ENCODE measurements around the gene NPLOC4. TPM values are rescaled to one million over a fixed set of nuclear protein-coding genes. Genes with fewer than 3 reads are reported as not detected.
A peak's percentile ranks its signal among the peaks of the same experiment; 100 is the strongest.

NPLOC4 gene
- total RNA-seq, 1 donor from 2014 or later, result 137 TPM

GRCh38 chr17:81514739-81515529, 122.0 kb downstream of the NPLOC4 start:
- Mint-ChIP-seq H3K4me1 (ENCODE audit: low read depth, unreplicated experiment) (peaks cover 7% of the 10 kb centered on the region), H3K4me3 (ENCODE audit: unreplicated experiment) (peak overlapping the region; percentile 92), H3K36me3 (ENCODE audit: unreplicated experiment) (peaks cover 19% of the 10 kb centered on the region), H3K27me3 (ENCODE audit: unreplicated experiment) (peaks cover 29% of the 10 kb centered on the region), H3K27ac (ENCODE audit: unreplicated experiment) (peak overlapping the region; percentile 91), H3K9me3 (ENCODE audit: unreplicated experiment) (peaks cover 28% of the 10 kb centered on the region)
- TF ChIP-seq, protein P1, sequence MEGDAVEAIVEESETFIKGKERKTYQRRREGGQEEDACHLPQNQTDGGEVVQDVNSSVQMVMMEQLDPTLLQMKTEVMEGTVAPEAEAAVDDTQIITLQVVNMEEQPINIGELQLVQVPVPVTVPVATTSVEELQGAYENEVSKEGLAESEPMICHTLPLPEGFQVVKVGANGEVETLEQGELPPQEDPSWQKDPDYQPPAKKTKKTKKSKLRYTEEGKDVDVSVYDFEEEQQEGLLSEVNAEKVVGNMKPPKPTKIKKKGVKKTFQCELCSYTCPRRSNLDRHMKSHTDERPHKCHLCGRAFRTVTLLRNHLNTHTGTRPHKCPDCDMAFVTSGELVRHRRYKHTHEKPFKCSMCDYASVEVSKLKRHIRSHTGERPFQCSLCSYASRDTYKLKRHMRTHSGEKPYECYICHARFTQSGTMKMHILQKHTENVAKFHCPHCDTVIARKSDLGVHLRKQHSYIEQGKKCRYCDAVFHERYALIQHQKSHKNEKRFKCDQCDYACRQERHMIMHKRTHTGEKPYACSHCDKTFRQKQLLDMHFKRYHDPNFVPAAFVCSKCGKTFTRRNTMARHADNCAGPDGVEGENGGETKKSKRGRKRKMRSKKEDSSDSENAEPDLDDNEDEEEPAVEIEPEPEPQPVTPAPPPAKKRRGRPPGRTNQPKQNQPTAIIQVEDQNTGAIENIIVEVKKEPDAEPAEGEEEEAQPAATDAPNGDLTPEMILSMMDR (IDR thresholded peaks at IDR 0.05; ENCODE audit: partially characterized antibody, unreplicated experiment), result no peak
- DNase-seq, result peak; percentile 75

DNA sequence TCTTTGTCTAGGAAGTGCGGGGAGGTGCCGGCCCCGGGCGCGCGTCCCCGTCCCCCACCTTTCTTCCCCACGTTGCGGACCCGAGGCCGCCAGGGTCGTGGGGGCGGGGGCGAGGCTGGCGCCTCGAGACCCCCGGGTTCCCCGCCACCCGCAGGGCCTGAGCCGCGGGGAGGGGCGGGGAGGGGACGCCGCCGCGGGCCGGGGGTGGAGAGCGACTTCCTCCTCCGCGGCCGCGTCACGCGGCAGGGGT, 122.5 kb downstream of the NPLOC4 start:
- H3K27me3 Mint-ChIP-seq (ENCODE audit: unreplicated experiment), result peaks cover 33% of the 10 kb centered on the region
- peaks cover 10% of the 10 kb centered on the region for H3K4me1 Mint-ChIP-seq (ENCODE audit: low read depth, unreplicated experiment)
- H3K36me3 Mint-ChIP-seq (ENCODE audit: unreplicated experiment), result peaks cover 24% of the 10 kb centered on the region
- peaks cover 32% of the 10 kb centered on the region for H3K9me3 Mint-ChIP-seq (ENCODE audit: unreplicated experiment)
- peak overlapping the region; percentile 52 for H3K4me3 Mint-ChIP-seq (ENCODE audit: unreplicated experiment)
- TF ChIP-seq, protein P1 (IDR thresholded peaks at IDR 0.05; ENCODE audit: partially characterized antibody, unreplicated experiment), result no peak
- H3K27ac Mint-ChIP-seq (ENCODE audit: unreplicated experiment), result no peak overlapping the region
- DNase-seq, result peak; percentile 68

DNA sequence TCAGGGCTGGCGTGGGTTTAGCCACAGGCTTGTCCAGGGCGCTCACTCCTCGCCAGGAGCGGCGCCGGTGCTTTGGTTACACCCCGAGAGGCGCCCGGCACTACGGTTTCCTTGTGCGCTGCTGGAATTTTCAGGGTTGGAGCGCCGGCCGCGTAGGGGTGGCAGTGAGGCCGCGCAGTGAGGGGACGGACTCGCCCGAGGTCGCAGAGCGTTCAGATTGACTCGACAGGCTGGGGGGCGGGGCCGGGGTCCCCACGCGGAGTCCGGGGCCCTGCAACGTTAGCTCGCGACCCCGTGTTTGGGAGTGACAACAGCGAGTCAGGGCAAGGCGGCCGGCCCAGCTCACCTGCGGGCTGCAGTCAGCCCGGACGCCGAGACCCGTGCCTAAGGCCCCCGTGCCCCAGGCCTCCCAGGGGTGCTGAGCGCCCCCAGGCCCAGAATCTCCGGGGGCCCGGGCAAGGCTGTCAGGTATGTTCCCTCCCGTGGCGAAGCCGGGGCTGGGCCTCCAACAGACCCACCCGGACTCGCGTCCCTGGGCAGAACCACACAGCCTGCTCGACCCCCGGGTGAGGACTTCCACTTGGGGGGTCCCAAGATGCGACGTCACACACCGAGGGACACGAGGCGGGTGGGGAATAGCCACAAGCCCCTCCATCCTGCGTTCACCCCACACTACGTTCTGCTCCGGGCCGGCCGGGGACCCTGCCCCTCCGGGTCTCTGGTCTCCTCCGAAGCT, 123.0 kb downstream of the NPLOC4 start:
- H3K36me3 Mint-ChIP-seq (ENCODE audit: unreplicated experiment), result peaks cover 29% of the 10 kb centered on the region
- peaks cover 38% of the 10 kb centered on the region for H3K27me3 Mint-ChIP-seq (ENCODE audit: unreplicated experiment)
- H3K9me3 Mint-ChIP-seq (ENCODE audit: unreplicated experiment), result peaks cover 34% of the 10 kb centered on the region
- peaks cover 15% of the 10 kb centered on the region for H3K4me1 Mint-ChIP-seq (ENCODE audit: low read depth, unreplicated experiment)
- TF ChIP-seq, protein P1 (IDR thresholded peaks at IDR 0.05; ENCODE audit: partially characterized antibody, unreplicated experiment), result no peak
- peak overlapping the region; percentile 76 for H3K4me3 Mint-ChIP-seq (ENCODE audit: unreplicated experiment)
- H3K27ac Mint-ChIP-seq (ENCODE audit: unreplicated experiment), result peak overlapping the region; percentile 77
- DNase-seq, result peak; percentile 79

DNA sequence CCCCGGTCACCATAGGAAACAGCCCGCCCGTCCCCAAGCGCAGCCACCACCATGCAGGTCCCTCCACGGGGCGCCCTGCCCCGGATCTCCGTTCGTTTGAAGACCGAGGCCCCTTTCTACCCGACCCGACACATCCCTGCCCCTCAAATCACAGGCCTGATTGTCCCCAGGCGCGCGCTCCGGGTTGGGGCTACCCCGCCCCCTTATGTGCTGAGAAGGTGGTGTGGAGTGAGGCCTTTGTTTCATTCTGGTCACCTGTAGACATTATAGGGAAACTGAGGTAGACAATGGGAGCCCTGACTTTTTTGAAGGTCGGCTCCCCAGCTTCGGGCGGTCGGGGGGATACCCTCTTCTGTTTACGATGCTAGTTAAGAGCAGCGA, 123.5 kb downstream of the NPLOC4 start:
- Mint-ChIP-seq H3K9me3 (ENCODE audit: unreplicated experiment) (peaks cover 35% of the 10 kb centered on the region), H3K27ac (ENCODE audit: unreplicated experiment) (peak overlapping the region; percentile 77), H3K4me1 (ENCODE audit: low read depth, unreplicated experiment) (peaks cover 15% of the 10 kb centered on the region), H3K36me3 (ENCODE audit: unreplicated experiment) (peaks cover 29% of the 10 kb centered on the region), H3K4me3 (ENCODE audit: unreplicated experiment) (peak overlapping the region; percentile 76), H3K27me3 (ENCODE audit: unreplicated experiment) (peaks cover 38% of the 10 kb centered on the region)
- peak; percentile 64 for DNase-seq
- TF ChIP-seq, protein P1 (IDR thresholded peaks at IDR 0.05; ENCODE audit: partially characterized antibody, unreplicated experiment), result no peak
